GM19468 (cell line): Measurements from ENCODE around the gene TSPY8.
"Not testable (repeated sequence)": the region's sequence is repeated elsewhere in the genome, so short reads cannot be mapped to it uniquely, and the experiment has no call there.

Experiments used
- ATAC-seq: cut with Tn5 transposase; IDR thresholded peaks from one replicate; pipeline ENCODE4 v1.9.1; 2021; ENCODE audit warnings: mild to moderate bottlenecking, moderate library complexity, moderate number of reproducible peaks; ENCODE audit not compliant: unreplicated experiment; ENCODE audit errors: extremely low read depth

The TSPY8 gene, protein sequence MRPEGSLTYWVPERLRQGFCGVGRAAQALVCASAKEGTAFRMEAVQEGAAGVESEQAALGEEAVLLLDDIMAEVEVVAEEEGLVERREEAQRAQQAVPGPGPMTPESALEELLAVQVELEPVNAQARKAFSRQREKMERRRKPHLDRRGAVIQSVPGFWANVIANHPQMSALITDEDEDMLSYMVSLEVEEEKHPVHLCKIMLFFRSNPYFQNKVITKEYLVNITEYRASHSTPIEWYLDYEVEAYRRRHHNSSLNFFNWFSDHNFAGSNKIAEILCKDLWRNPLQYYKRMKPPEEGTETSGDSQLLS

DNA sequence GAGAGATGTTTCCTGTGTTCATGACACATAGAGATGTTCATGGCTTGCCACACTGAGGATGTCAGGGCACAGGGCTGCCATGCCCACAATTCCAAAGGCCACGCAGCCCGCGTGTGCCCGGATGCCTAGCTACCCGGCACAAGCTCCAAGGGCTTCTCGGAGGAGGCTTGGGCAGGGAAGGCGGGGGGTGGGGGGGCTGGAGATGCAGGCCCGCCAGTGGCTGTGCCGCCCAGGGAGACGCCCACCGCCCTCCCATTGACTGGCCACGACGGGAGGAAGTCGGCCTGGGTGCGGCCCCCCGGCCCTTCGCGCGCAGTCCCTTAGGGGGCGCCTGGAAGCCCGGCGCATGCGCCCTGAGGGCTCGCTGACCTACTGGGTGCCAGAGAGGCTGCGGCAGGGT, at the start of gene TSPY8:
TSS of gene TSPY8 (plus strand) at position 301 of the 400 bp plus-strand sequence. CDS start at position 347, 46 bp downstream.
- ATAC-seq: not testable (repeated sequence)

DNA sequence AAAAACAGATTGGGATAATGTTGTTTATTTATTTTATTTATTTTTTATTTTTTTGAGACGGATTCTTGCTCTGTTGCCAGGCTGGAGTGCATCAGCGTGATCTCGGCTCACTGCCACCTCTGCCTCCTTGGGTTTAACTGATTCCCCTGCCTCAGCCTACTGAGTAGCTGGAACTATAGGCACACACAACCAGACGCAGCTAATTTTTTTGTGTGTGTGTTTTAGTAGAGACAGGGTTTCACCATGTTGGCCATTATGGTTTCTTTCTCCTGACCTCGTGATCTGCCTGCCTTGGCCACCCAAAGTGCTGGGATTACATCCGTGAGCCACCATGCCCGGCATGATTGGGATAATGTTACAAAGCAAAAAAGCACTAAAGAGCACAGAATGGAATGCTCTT, 36.6 kb upstream of the TSPY8 start:
- no peak for ATAC-seq

DNA sequence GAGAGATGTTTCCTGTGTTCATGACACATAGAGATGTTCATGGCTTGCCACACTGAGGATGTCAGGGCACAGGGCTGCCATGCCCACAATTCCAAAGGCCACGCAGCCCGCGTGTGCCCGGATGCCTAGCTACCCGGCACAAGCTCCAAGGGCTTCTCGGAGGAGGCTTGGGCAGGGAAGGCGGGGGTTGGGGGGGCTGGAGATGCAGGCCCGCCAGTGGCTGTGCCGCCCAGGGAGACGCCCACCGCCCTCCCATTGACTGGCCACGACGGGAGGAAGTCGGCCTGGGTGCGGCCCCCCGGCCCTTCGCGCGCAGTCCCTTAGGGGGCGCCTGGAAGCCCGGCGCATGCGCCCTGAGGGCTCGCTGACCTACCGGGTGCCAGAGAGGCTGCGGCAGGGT, 20.4 kb upstream of the TSPY8 start, which contains the start of gene TSPY4:
TSS of gene TSPY4 (plus strand) at position 301 of the 400 bp plus-strand sequence. CDS start at position 347, 46 bp downstream.
- not testable (repeated sequence) for ATAC-seq

DNA sequence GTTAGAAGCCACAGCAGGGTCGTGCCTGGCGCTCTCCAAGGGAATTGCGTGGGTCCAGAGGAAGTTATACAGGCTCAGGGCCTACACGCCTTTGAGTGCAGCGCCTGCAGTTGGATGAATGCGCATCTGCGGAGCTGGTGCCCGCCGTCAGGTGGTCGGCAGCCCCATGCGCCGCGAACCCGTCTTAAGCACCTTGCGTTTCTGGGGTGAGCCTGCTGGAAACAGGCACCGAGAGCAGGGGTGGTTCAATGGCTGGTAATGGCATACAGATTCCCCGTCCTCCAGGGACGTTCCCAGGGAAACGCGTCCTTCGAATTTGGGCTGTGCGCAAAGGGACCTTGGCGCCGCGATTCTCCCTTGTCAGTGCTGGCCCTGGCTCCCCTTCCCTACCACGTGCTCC, 38.9 kb downstream of the TSPY8 start:
- not testable (repeated sequence) for ATAC-seq

DNA sequence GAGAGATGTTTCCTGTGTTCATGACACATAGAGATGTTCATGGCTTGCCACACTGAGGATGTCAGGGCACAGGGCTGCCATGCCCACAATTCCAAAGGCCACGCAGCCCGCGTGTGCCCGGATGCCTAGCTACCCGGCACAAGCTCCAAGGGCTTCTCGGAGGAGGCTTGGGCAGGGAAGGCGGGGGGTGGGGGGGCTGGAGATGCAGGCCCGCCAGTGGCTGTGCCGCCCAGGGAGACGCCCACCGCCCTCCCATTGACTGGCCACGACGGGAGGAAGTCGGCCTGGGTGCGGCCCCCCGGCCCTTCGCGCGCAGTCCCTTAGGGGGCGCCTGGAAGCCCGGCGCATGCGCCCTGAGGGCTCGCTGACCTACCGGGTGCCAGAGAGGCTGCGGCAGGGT, 40.5 kb downstream of the TSPY8 start, which contains the start of gene TSPY3:
TSS of gene TSPY3 (plus strand) at position 301 of the 400 bp plus-strand sequence. CDS start at position 347, 46 bp downstream.
- ATAC-seq: not testable (repeated sequence)
